Stimulated activated naive CD4-positive, alpha-beta T cell treated with Interleukin-2 at 50 U/mL for 16 hours (primary cell): Measurements from ENCODE around the gene NETO2.
"Not testable (repeated sequence)": the region's sequence is repeated elsewhere in the genome, so short reads cannot be mapped to it uniquely, and the experiment has no call there.

Experiments used
- DNase-seq: peaks from one replicate; lab custom pipeline; 2025; lab: John Stamatoyannopoulos, UW

Gene NETO2

GRCh38 chr16:47065766-47066688 is 77.7 kb downstream of the NETO2 start:
- no peak for DNase-seq

DNA sequence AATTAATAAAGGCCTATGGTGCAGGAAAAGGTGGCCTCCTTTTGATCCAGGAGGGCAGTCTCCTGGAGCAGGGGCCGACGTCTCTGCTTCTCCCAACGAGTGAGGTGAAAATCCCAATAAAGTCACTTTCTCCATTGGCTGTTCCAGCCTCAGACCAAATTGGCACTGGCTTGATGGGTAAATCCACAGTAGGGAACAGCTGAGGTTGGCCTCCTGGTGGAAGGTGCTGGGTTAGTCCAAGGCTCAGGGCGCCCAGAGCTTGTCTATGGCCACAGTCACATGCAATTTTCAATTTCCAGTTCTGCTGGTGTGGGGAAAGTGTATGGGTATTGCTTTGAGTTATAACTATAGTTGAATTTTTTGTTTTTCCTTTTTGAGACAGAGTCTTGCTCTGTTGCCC is 79.0 kb downstream of the NETO2 start:
- no peak for DNase-seq

- no peak for DNase-seq
Observed at GRCh38 chr16:47063011-47063724, 80.6 kb downstream of the NETO2 start.

DNA sequence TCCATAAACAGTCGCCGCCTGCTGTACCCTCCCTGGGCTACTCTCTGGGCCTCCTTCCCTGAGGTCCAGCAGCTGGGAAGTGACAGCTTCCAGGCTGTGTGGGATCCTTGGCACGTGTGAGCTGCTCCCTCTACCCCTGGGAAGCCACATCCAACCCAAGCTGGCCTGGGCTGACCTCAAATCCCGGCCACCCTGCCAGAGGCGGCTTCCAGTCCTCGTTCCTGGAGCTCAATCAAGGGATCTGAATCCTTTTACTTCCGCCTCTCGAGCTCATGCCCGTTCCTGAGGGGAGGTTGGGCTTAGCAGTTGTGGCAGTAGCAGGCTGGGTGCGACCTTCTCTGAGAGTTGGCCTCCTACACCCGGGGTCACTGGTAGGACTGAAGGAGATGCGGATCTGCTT is 82.5 kb downstream of the NETO2 start:
- DNase-seq: no peak

DNA sequence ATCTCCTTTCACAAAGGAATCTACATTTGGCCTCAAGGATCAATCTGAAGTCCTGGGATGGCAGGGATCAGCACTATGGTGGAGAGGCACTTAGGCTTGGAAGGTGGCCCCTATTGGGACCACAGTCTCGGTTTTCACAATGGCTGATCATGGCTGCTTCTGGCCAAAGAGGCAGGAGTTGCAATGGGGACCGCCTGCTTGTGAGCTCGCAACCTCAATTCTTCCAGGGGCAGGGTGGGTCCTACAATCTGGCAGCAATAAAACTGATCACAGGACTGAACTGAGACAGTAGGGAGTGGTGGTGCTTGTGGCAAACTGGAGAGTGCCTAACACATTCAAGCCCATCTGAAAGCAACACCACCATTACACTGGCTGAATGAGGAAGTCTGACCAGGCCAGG is 83.1 kb downstream of the NETO2 start:
- no peak for DNase-seq

DNA sequence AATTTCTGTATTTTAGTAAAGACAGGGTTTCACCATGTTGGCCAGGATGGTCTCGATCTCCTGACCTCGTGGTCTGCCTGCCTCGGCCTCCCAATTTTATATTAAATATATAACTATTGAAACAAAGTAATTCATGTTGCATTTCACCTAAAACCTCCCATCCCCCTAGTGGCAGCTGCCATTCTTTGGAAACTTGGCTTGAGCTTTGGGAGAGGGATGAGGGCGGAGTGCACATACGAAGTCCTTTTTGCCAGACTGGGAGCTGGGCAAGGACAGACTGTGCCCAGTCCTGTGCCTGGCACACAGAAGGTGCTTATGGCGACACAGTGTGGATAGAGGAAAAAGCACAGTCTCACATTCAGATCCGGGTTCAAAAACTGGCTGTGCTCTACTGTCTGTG is 83.8 kb downstream of the NETO2 start:
- no peak for DNase-seq

DNA sequence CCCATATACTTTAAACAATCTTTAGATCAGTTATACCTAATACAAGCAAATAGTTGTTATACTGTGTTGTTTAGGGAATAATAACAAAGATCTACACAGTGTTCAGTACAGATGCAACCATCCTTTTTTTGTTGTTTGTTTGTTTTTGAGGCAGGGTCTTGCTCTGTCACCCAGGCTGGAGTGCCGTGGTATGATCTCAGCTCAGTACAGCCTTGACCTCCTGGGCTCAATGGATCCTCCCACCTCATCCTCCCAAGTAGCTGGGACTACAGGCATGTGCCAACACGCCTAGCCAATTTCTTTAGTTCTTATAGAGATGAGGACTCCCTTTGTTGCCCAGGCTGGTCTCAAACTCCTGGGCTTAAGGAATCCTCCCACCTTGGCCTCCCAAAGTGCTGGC is 84.6 kb downstream of the NETO2 start:
- DNase-seq: not testable (repeated sequence)

- no peak for DNase-seq
Observed at GRCh38 chr16:47058295-47059086, 85.3 kb downstream of the NETO2 start.

DNA sequence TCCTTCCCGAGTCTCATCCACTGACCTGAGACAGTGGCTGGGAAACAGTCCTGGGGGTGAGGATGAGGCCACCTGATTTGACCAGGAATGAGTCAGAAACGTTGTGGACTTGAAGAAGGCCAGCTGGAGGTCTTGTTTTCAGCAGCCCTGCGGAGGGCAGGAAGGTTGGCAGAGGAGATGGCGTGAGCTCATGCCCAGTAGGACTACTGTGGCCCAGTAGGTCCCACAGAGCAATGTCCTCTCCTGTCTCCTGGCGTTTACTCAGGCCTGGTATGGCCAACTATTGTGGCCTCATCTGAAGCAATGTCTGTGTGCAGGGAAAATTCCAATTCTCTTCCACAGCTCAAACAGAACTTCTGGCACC is 86.1 kb downstream of the NETO2 start:
- DNase-seq: no peak

DNA sequence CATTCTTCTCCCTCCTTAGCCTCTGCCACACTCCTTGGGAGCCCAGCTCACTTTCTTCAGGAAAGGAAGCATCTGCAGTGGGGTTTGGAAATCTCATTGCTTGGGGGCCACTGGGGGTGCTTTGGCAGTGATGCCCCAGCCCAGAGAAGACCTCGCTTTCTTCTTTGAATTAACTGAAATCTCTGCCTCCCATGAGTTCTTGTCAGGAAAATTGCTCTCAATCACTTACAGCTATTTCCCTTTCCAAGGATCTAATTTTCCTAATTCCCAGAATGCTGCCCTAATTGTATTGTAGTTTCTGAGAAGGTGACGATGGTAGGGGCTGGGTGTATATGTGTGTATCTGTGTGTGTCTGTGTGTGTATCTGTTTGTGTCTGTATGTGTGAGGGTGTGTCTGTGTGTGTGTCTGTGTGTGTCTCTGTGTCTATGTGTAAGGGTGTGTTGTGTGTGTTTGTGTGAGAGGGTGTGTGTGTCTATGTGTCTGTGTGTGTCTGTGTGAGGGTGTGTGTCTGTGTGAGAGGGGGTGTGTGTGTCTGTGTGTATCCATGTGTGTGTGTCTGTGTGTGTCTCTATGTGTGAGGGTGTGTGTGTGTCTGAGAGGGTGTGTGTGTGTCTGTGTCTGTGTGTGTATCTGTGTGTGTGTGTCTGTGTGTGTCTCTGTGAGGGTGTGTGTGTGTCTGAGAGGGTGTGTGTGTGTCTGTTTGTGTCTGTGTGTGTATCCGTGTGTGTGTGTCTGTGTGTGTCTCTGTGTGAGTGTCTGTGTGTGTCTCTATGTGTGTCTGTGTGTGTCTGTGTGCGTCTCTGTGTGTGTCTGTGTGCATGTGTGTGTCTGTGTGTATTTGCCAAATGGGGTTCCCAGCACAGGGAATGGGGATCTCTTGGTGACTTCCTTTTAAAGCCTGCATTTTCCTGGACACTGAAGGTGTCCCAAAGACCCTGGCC is 86.8 kb downstream of the NETO2 start:
- DNase-seq: no peak

DNA sequence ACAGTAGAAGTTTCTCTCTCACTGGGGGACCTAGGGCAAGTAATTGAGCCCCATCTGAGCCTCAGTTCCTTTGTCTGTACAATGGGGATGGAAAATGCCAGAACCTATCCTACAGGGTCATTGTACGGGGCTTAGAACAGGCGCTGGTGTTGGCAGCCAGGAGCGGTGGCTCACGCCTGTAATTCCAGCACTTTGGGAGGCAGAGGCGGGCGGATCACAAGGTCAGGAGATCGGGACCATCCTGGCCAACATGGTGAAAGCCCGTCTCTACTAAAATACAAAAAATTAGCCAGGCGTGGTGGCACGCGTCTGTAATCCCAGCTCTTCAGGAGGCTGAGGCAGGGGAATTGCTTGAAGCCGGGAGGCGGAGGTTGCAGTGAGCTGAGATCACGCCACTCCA is 87.7 kb downstream of the NETO2 start:
- not testable (repeated sequence) for DNase-seq

GRCh38 chr16:47055136-47055885 is 88.4 kb downstream of the NETO2 start:
- DNase-seq: no peak

DNA sequence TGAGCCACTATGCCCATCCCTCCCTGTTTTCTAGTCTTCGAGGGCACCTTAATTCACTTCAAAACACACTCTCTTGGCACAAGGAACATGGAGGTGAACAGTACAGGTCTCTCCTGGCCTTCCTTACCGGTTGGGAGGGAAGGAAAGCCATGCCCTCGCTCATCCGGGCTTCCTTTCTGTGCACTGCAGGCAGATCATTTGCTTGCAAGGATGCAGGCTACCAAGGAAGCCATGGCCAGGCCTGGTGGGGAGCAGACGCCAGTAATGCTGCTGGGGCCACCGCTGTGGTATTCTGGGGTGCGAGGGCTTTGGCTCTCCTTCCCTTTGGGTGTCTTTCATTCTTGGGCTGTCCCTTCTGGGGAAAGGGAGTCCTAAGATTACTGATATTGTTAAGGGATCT is 89.4 kb downstream of the NETO2 start:
- DNase-seq: no peak

DNA sequence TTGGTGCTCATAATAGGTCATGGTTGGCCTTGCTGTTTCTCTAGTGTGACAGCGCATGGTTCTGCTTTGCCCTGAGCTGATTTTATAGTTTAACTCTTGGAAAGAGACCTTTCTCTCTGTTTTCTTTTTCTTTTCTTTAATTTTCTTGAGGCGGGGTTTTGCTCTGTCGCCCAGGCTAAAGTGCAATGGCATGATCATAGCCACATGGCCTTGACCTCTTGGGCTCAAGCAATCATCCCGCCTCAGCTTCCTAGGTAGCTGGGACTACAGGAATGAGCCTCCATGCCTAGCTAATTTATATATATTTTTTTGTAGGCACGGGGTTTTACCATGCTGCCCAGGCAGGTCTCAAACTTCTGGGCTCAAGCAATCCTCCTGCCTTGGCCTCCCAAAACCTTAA is 89.8 kb downstream of the NETO2 start:
- no peak for DNase-seq

DNA sequence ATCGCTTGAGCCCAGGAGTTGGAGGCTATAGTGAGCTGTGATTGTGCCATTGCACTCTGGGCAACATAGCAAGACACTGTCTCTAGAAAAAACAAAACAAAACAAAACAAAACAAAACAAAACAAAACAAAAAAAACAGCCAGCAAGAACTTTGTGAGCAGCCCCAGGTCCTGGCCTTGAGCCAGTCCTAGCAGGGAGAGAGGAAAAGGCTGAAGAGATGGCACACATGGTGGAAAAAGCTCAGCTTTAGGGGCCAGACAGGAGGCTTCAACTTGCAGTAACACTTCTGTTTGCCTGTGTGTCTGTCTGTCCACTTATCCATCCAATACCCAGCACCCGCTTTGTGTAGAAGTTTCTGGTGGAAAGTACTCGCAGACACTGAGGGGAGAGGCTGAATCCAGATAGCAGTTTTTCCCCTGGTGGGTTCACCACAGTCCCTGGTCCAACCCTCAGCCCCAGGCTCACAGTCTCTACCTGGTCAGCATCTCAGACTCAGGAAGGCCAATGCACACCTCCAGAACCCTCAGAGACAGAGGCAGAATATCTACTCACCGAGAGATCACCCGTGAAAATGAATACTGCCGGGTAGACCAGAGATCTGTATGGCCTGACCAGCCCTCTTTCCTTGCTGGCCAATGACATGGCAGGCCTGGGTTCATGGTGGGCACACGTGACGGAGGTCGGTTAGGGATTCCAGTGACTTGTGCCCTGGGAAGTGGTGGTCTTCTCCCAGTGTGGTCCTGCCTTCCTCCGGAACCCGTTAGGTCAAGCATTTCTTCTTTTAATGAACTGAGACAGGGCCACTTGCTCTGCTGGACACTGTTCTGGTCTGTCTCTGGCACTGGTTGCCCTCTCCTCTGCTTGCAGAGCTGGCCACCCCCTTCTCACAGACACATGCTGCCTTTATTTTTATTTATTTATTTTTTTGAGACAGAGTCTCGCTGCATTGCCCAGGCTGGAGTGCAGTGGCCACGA is 90.8 kb downstream of the NETO2 start:
- no peak for DNase-seq

- no peak for DNase-seq
Observed at GRCh38 chr16:47051031-47051430, 92.7 kb downstream of the NETO2 start.

GRCh38 chr16:47049901-47050583 is 93.7 kb downstream of the NETO2 start:
- DNase-seq: no peak

GRCh38 chr16:47047524-47048203 is 96.1 kb downstream of the NETO2 start:
- DNase-seq: no peak
